Measurements from ENCODE around the gene PAPPA.

GRCh38 chr9:116238225-116238624 lies 84.6 kb downstream of the PAPPA start:
- TF ChIP-seq POLR2A (IDR thresholded peaks at IDR 0.05) (no peak), CTCF (IDR thresholded peaks at IDR 0.05) (no peak)

Data from uterus (tissue), 2 donors.